Glutamatergic neuron (in vitro differentiated cells): ENCODE measurements around the gene CDIPT. TPM values are rescaled to one million over a fixed set of nuclear protein-coding genes. Genes with fewer than 3 reads are reported as not detected.

Experiments
- DNase-seq: peaks from one replicate; pipeline ENCODE4 v3.0.0; 2022
- H3K27ac Mint-ChIP-seq: one replicate; pipeline ENCODE4 v1.8.0; 2020; ENCODE audit warnings: mild to moderate bottlenecking, mixed read lengths, inconsistent platforms; ENCODE audit not compliant: unreplicated experiment
- H3K27me3 Mint-ChIP-seq: one replicate; pipeline ENCODE4 v1.8.0; 2020; ENCODE audit warnings: mild to moderate bottlenecking, moderate library complexity, mixed read lengths, inconsistent platforms; ENCODE audit not compliant: unreplicated experiment
- H3K36me3 Mint-ChIP-seq: one replicate; pipeline ENCODE4 v1.8.0; 2020; ENCODE audit warnings: mild to moderate bottlenecking, mixed read lengths, inconsistent platforms; ENCODE audit not compliant: unreplicated experiment
- H3K4me1 Mint-ChIP-seq: one replicate; pipeline ENCODE4 v1.8.0; 2020; ENCODE audit warnings: mild to moderate bottlenecking, low read depth, mixed read lengths, inconsistent platforms; ENCODE audit not compliant: unreplicated experiment
- H3K4me3 Mint-ChIP-seq: one replicate; pipeline ENCODE4 v1.8.0; 2020; ENCODE audit warnings: mild to moderate bottlenecking, mixed read lengths, inconsistent platforms; ENCODE audit not compliant: unreplicated experiment
- H3K9me3 Mint-ChIP-seq: one replicate; pipeline ENCODE4 v1.8.0; 2020; ENCODE audit warnings: mild to moderate bottlenecking, moderate library complexity, mixed read lengths, inconsistent platforms; ENCODE audit not compliant: unreplicated experiment
- CTCF ChIP-seq: fragments of 200-600 bp; sonication (generic); IDR thresholded peaks from one replicate; pipeline ENCODE4 v1.5.0; 2021; ENCODE audit not compliant: partially characterized antibody, unreplicated experiment
- total RNA-seq: library from RNA; stranded (reverse); fragmentation: NEBNext Ultra II Directional; extraction: Animal tissue kit (Norgen Biotek cat#: 25700); gene quantifications from one replicate; pipeline ENCODE4 v1.2.1, GENCODE V29; 2021; ENCODE audit not compliant: unreplicated experiment

The CDIPT gene
- total RNA-seq, 1 donor from 2014 or later, result 71.0 TPM

GRCh38 chr16:29899516-29900101 lies 36.6 kb upstream of the CDIPT start, which contains the start of gene SEZ6L2:
SEZ6L2 (minus strand) TSS chr16:29899550; CDS start chr16:29899019, 531 bp downstream.
- TF ChIP-seq CTCF, result peak; percentile 32
- peak; percentile 91 for DNase-seq
- H3K27ac Mint-ChIP-seq, result peak within 1 kb of the TSS; percentile 96
- H3K4me3 Mint-ChIP-seq, result peak within 1 kb of the TSS; percentile 99
- H3K4me1 Mint-ChIP-seq, result peaks cover 21% of the 10 kb centered on the region
- peaks cover 14% of the 10 kb centered on the region for H3K9me3 Mint-ChIP-seq
- H3K36me3 Mint-ChIP-seq, result peaks cover 4% of the 10 kb centered on the region
- peaks cover 7% of the 10 kb centered on the region for H3K27me3 Mint-ChIP-seq

- Mint-ChIP-seq H3K4me3 (peak overlapping the region; percentile 99), H3K27ac (peak overlapping the region; percentile 94), H3K36me3 (peaks cover 4% of the 10 kb centered on the region), H3K27me3 (peaks cover 7% of the 10 kb centered on the region), H3K4me1 (peaks cover 21% of the 10 kb centered on the region), H3K9me3 (peaks cover 14% of the 10 kb centered on the region)
- no peak for TF ChIP-seq CTCF
- peak; percentile 88 for DNase-seq
Observed at GRCh38 chr16:29898804-29899515, 35.9 kb upstream of the CDIPT start.

GRCh38 chr16:29898135-29898803 lies 35.2 kb upstream of the CDIPT start:
- peaks cover 14% of the 10 kb centered on the region for H3K9me3 Mint-ChIP-seq
- peak overlapping the region; percentile 94 for H3K27ac Mint-ChIP-seq
- H3K4me3 Mint-ChIP-seq, result peak overlapping the region; percentile 99
- no peak for TF ChIP-seq CTCF
- peaks cover 4% of the 10 kb centered on the region for H3K36me3 Mint-ChIP-seq
- H3K27me3 Mint-ChIP-seq, result peaks cover 7% of the 10 kb centered on the region
- no peak for DNase-seq
- peaks cover 17% of the 10 kb centered on the region for H3K4me1 Mint-ChIP-seq

- Mint-ChIP-seq H3K9me3 (peaks cover 14% of the 10 kb centered on the region), H3K4me1 (peaks cover 17% of the 10 kb centered on the region), H3K27ac (peak overlapping the region; percentile 94), H3K27me3 (peaks cover 7% of the 10 kb centered on the region), H3K36me3 (peaks cover 4% of the 10 kb centered on the region), H3K4me3 (peak overlapping the region; percentile 99)
- DNase-seq, result no peak
- no peak for TF ChIP-seq CTCF
Observed at GRCh38 chr16:29897333-29897732, 34.3 kb upstream of the CDIPT start.
